ENCODE data around the gene MROH9.
"Not testable (repeated sequence)": the region's sequence is repeated elsewhere in the genome, so short reads cannot be mapped to it uniquely, and the experiment has no call there.

Gene MROH9, protein sequence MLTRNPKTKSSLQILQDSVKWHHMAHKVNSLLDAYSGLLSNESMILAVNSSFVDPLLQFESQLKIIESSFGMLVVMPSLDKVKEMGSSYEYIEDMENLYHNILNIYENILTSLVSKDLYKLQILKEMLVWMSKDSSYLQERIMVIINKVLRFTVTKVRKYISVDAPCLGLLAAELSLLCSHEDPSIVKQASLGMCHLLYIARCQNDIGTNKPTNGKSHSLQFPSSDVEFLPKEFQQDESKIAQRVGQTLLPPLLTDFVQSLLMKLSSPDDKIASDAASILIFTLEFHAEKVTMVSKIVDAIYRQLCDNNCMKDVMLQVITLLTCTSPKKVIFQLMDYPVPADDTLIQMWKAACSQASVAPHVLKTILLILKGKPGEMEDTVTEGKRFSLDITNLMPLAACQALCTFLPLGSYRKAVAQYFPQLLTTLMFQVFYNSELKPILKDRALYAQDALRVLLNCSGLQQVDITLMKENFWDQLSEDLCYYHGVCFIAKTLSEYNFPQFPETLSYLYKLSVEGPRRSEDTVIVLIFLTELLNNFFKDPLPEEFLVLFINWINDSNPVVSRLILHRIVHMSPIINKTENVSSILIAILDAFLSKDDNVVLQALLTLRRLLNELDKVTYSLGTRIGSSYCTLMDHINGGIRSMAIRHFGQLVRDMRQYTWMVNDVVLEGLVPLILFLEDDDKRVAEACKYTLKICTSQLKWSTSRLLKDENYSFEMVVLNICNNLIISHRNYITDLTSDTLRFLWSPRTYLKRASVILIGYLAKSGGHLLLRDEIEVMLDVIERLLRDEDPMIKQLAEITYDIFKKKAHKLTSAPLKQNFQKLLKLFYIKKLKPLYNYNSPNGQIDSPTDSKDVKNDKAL

DNA sequence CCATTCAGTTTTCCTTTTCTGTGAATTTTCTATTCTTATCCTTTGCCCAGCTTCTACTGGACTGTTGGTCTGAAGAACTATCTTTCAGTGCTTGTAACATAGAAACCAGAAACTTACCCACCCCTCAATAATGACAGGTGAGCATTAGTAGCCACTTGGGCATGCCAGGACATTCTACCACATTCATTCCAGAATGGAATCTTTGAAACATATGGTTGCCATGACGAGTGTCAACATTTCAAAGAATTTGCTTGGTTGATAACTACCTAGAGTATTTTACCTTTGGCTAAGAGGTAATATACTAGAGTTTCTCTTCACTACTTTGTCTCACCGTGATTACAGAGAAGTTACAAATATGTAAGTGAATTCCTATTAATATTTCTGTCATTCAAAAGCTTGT is at the start of gene MROH9:
Gene MROH9, plus strand, starts transcription at position 304 of the 400 bp plus-strand sequence. CDS start 10,023 bp downstream, outside the sequence.
- TF ChIP-seq ZNF274 (IDR thresholded peaks at IDR 0.05; ENCODE audit: low read depth, low read length): no peak
- H3K4me3 ChIP-seq (ENCODE audit: low read length): no peak within 1 kb of the TSS

DNA sequence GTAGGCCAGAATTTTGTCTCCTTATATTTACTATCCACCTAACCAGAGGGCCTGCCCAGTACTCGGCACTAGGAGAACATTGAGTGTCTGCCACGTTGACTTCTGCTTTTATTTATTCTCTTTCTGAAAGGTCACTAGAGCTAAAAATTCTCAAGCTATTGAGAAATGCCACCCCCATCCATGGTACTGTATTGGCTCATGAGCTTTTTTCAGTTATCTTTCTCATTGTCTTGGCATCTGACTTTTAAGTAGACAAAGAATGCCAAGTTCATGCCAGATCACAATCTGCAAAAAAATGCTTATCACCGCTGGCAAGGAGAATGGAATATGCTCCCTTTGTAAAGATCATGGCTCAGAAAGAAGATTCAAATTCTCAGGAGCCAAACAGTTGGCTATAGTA is 49.8 kb upstream of the MROH9 start:
- H3K4me3 ChIP-seq (ENCODE audit: low read length): no peak overlapping the region
- TF ChIP-seq ZNF274 (IDR thresholded peaks at IDR 0.05; ENCODE audit: low read depth, low read length): no peak

DNA sequence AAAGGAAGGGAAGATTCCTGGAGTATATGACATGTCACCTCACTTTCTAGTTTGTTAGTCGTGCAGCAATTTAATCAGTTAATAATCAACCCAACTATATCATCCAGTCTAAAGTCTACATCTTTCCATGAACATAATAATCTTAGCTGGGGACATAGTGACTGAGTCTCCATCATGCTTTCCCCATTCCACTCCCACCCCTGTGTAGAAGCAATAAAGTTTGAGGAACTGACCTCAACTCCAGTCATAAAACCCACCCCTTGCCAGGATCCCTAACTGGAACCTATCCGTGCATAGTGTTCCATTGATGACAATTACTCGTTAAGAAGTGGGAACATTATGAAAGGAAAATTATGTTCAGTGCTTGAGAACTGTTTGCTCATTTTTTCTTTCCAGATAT is 48.9 kb upstream of the MROH9 start:
- H3K4me3 ChIP-seq (ENCODE audit: low read length): no peak overlapping the region
- TF ChIP-seq ZNF274 (IDR thresholded peaks at IDR 0.05; ENCODE audit: low read depth, low read length): no peak

GRCh38 chr1:170887726-170888125 is 47.6 kb upstream of the MROH9 start:
- no peak for TF ChIP-seq ZNF274 (IDR thresholded peaks at IDR 0.05; ENCODE audit: low read depth, low read length)
- no peak overlapping the region for H3K4me3 ChIP-seq (ENCODE audit: low read length)

DNA sequence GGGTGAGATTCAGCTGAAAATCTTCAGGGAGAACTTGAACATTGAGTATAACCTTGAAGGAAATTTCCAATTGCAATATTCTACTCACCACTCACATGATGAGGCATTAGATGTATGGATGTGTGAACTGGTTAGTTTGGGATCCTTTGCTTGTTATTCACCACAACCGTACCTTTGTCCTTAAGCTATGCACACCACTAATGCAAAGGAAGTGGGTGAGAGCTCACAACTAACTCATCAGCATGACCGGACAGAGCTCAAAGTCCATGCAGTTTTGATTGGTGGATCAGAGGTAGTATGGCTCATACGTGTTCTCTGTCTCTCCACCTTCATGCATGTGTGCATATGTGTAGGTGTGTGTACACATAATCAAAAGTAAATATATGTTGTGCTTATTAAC is 43.5 kb upstream of the MROH9 start:
- no peak for TF ChIP-seq ZNF274 (IDR thresholded peaks at IDR 0.05; ENCODE audit: low read depth, low read length)
- no peak overlapping the region for H3K4me3 ChIP-seq (ENCODE audit: low read length)

- no peak overlapping the region for H3K4me3 ChIP-seq (ENCODE audit: low read length)
- TF ChIP-seq ZNF274 (IDR thresholded peaks at IDR 0.05; ENCODE audit: low read depth, low read length): no peak
These were observed 41.6 kb upstream of the MROH9 start for GRCh38 chr1:170893655-170894297.

- H3K4me3 ChIP-seq (ENCODE audit: low read length): no peak overlapping the region
- TF ChIP-seq ZNF274 (IDR thresholded peaks at IDR 0.05; ENCODE audit: low read depth, low read length): no peak
These were observed 31.4 kb upstream of the MROH9 start for GRCh38 chr1:170903961-170904360.

DNA sequence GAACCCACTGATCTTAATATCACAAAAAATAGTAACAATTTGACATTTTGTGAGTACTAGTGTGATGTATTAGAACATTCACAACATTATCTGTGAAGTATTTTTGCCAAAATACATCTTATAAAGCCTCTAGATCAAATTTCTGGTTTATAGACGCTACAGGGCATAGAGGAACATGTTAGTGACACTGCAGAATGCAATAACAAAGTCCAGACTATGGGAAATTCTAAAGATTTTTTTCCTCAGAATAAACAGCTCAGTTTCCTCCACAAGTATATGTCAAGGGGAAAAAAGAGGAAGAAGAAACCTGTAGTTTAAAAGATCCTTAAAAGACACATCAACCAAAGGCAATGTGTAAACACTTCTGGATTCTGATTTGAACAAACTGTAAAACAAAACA is 26.4 kb upstream of the MROH9 start:
- no peak for TF ChIP-seq ZNF274 (IDR thresholded peaks at IDR 0.05; ENCODE audit: low read depth, low read length)
- H3K4me3 ChIP-seq (ENCODE audit: low read length): no peak overlapping the region

DNA sequence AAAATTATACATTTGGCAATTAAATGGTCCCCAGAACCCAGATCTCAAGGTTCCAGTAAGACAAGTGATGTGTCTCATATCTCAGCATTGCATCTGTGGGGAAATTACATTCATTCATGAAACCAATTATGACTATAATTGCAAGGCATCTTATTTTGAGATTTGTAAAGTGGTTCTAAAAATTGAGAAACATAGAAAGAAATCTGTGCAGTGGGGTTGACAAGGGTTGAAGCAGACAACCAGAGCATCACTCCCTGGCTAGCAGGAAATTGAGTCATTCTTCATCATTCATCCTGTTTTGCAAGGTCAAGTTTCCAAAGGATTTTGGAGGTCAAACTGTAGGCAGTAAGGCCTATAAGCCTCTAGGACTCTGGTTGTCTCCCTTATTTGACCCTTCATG is 25.1 kb upstream of the MROH9 start:
- no peak for TF ChIP-seq ZNF274 (IDR thresholded peaks at IDR 0.05; ENCODE audit: low read depth, low read length)
- no peak overlapping the region for H3K4me3 ChIP-seq (ENCODE audit: low read length)

DNA sequence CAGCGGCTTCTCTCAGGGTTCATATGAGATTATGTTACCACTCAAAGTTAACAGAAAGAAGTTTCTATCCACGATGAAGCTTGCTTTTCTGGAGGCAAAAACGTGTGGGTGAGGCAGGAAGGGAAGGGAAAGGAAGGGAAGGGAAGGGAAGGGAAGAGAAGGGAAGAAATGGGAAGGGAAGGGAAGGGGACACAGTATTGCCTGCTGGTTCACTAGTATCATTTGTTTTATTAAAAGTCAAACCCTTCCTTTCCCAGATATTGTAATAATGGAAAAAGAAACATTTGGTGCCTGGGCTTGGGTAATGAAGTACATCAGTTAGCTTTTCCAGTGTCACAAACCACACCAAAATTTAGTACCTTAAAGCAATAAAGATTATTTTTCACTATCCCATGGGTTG is 18.0 kb upstream of the MROH9 start:
- no peak for TF ChIP-seq ZNF274 (IDR thresholded peaks at IDR 0.05; ENCODE audit: low read depth, low read length)
- no peak overlapping the region for H3K4me3 ChIP-seq (ENCODE audit: low read length)

- H3K4me3 ChIP-seq (ENCODE audit: low read length): not testable (repeated sequence)
These were observed 10.7 kb upstream of the MROH9 start for GRCh38 chr1:170924656-170925055.

GRCh38 chr1:170927955-170928840 is 7.1 kb upstream of the MROH9 start:
- no peak for TF ChIP-seq ZNF274 (IDR thresholded peaks at IDR 0.05; ENCODE audit: low read depth, low read length)
- no peak overlapping the region for H3K4me3 ChIP-seq (ENCODE audit: low read length)

GRCh38 chr1:170929412-170929834 is 5.9 kb upstream of the MROH9 start:
- H3K4me3 ChIP-seq (ENCODE audit: low read length): no peak overlapping the region
- no peak for TF ChIP-seq ZNF274 (IDR thresholded peaks at IDR 0.05; ENCODE audit: low read depth, low read length)
